H7 (cell line): ENCODE results near the gene KDM6B. TPM values are rescaled to one million over a fixed set of nuclear protein-coding genes. Genes with fewer than 3 reads are reported as not detected.

Experiments used
- DNase-seq: peaks from one replicate; pipeline ENCODE4 v3.0.0; 2012
- H3K27me3 ChIP-seq: 2 replicates; pipeline ENCODE4 v1.6.0; 2011; ENCODE audit warnings: mild to moderate bottlenecking, low read length; ENCODE audit not compliant: control insufficient read depth, insufficient read depth
- H3K36me3 ChIP-seq: replicated peaks from 2 replicates; pipeline ENCODE4 v1.5.1; 2011; ENCODE audit warnings: low read length; ENCODE audit not compliant: control insufficient read depth, insufficient read depth
- H3K4me3 ChIP-seq: 2 replicates; pipeline ENCODE4 v1.5.1; 2011; ENCODE audit warnings: low read depth, mild to moderate bottlenecking, control low read depth, low read length, moderate library complexity; ENCODE audit not compliant: insufficient read depth
- total RNA-seq: library from RNA; depleted of rRNA; stranded (reverse); fragments of >200 nt; shearing (Covaris generic); gene quantifications from 2 replicates; pipeline ENCODE4 v1.2.3, GENCODE V29; 2014

Gene KDM6B
- total RNA-seq, 1 experiment from 2014 or later, result 1.6 TPM

GRCh38 chr17:7814969-7815368 lies 19.0 kb upstream of the KDM6B start:
- Histone ChIP-seq H3K36me3 (no peaks in the 10 kb centered on the region), H3K4me3 (no peak overlapping the region), H3K27me3 (no peaks in the 10 kb centered on the region)
- DNase-seq, result no peak

- Histone ChIP-seq H3K27me3 (no peaks in the 10 kb centered on the region), H3K36me3 (no peaks in the 10 kb centered on the region), H3K4me3 (no peak overlapping the region)
- peak; percentile 34 for DNase-seq
Observed at GRCh38 chr17:7816926-7817642, 16.9 kb upstream of the KDM6B start.

- H3K4me3 ChIP-seq, result no peak overlapping the region
- DNase-seq, result peak; percentile 27
- H3K36me3 ChIP-seq, result no peaks in the 10 kb centered on the region
- no peaks in the 10 kb centered on the region for H3K27me3 ChIP-seq
Observed at GRCh38 chr17:7817643-7817964, 16.4 kb upstream of the KDM6B start.

DNA sequence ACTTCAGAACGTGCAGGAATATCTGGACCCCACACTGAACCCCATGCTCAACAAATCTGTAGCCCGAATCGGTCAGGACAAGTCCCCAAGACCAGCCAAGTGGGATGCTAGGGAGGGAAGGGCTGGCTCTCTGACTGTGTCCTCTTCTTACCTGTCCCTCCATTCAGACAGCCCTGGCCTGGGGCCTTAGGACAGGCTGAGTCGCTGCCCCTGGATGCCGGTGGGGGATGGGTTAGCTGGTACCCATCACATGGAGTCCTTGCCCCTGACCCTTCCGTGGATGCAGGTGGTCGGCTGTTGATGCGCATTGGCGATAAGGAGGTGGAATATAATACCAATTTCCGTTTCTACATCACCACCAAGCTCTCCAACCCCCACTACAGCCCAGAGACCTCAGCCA lies 16.0 kb upstream of the KDM6B start:
- peak; percentile 25 for DNase-seq
- H3K27me3 ChIP-seq, result no peaks in the 10 kb centered on the region

GRCh38 chr17:7818746-7819645 lies 15.0 kb upstream of the KDM6B start:
- Histone ChIP-seq H3K27me3 (peaks cover 8% of the 10 kb centered on the region), H3K4me3 (no peak overlapping the region), H3K36me3 (no peaks in the 10 kb centered on the region)
- DNase-seq, result peak; percentile 45

More for the DNA sequence above, 16.0 kb upstream of the KDM6B start:
- no peaks in the 10 kb centered on the region for H3K36me3 ChIP-seq
- H3K4me3 ChIP-seq, result no peak overlapping the region

GRCh38 chr17:7820231-7820630 lies 13.8 kb upstream of the KDM6B start:
- Histone ChIP-seq H3K27me3 (peaks cover 8% of the 10 kb centered on the region), H3K36me3 (no peaks in the 10 kb centered on the region), H3K4me3 (no peak overlapping the region)
- peak; percentile 27 for DNase-seq

DNA sequence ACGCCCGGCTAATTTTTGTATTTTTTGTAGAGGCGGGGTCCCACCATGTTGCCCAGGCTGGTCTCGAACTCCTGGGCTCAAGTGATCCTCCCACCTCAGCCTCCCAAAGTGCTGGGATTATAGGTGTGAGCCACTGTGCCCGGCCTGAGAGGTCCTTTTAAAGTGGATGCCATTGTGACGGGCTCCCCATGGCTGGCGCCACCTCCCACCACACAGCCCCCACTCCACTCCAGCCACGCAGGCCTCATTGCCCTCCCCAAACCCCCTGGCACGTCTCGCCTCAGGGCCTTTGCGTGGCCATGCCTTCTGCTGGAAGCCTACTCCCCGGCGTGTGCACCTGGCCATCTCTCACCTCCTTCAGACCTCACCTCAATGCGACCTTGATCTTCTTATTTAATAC lies 11.9 kb upstream of the KDM6B start:
- Histone ChIP-seq H3K27me3 (peaks cover 10% of the 10 kb centered on the region), H3K4me3 (no peak overlapping the region), H3K36me3 (no peaks in the 10 kb centered on the region)
- peak; percentile 26 for DNase-seq

GRCh38 chr17:7823581-7824001 lies 10.4 kb upstream of the KDM6B start:
- H3K27me3 ChIP-seq, result peaks cover 10% of the 10 kb centered on the region
- DNase-seq, result peak; percentile 85
- H3K36me3 ChIP-seq, result no peaks in the 10 kb centered on the region
- H3K4me3 ChIP-seq, result no peak overlapping the region

- H3K27me3 ChIP-seq, result peaks cover 10% of the 10 kb centered on the region
- DNase-seq, result peak; percentile 24
- no peak overlapping the region for H3K4me3 ChIP-seq
- H3K36me3 ChIP-seq, result no peaks in the 10 kb centered on the region
Observed at GRCh38 chr17:7824021-7824924, 9.7 kb upstream of the KDM6B start.

- H3K27me3 ChIP-seq, result peaks cover 13% of the 10 kb centered on the region
- DNase-seq, result no peak
- no peaks in the 10 kb centered on the region for H3K36me3 ChIP-seq
- H3K4me3 ChIP-seq, result no peak overlapping the region
Observed at GRCh38 chr17:7825206-7825990, 8.6 kb upstream of the KDM6B start.

- peaks cover 33% of the 10 kb centered on the region for H3K27me3 ChIP-seq
Observed at GRCh38 chr17:7830616-7831015, 3.4 kb upstream of the KDM6B start.

DNA sequence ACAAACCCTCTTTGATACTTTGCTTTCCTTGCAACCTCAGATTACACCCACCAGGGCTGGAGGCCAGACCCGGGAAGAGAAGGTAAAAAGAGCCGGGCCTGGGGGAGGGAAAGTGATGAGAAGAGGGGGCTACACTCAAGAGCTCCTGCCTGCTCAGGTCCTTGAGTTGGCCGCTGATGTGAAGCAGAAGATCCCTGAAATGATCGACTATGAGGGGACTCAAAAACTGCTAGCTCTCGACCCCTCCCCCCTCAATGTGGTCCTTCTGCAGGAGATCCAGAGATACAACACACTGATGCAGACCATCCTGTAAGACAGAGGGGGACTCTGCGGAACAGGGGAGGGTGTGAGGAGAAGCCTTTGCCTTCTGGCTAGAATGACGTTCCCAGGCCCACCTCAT lies 2.8 kb upstream of the KDM6B start:
- H3K27me3 ChIP-seq, result peaks cover 33% of the 10 kb centered on the region
- no peak for DNase-seq
- H3K36me3 ChIP-seq, result no peaks in the 10 kb centered on the region
- no peak overlapping the region for H3K4me3 ChIP-seq

More at GRCh38 chr17:7830616-7831015, 3.4 kb upstream of the KDM6B start:
- Histone ChIP-seq H3K4me3 (no peak overlapping the region), H3K36me3 (no peaks in the 10 kb centered on the region)
- no peak for DNase-seq

GRCh38 chr17:7832431-7832830 lies 1.6 kb upstream of the KDM6B start:
- Histone ChIP-seq H3K36me3 (no peaks in the 10 kb centered on the region), H3K27me3 (peaks cover 32% of the 10 kb centered on the region), H3K4me3 (no peak overlapping the region)
- no peak for DNase-seq
